Myometrial cell (primary cell): ENCODE data around the gene ASB17. TPM values are rescaled to one million over a fixed set of nuclear protein-coding genes. Genes with fewer than 3 reads are reported as not detected.

Source experiments
- total RNA-seq: library from RNA; depleted of rRNA; stranded (reverse); fragments of >200 nt; gene quantifications from 2 replicates; pipeline ENCODE4 v1.2.3, GENCODE V29; 2015

The ASB17 gene
- total RNA-seq: not detected in 2 replicates

GRCh38 chr1:75932304-75932703 lies at the start of gene ASB17:
ASB17 (minus strand) TSS chr1:75932404; CDS start chr1:75932291, 113 bp downstream.

Other genes starting within 250 kb of the ASB17 start
- 28.8 and 31.5 TPM in 2 replicates for gene ACADM, start 207.7 kb downstream of the ASB17 start, total RNA-seq
- 58.8 and 59.7 TPM in 2 replicates for gene RABGGTB, start 146.1 kb downstream of the ASB17 start, total RNA-seq
- not detected in 2 replicates for gene MSH4, start 135.5 kb downstream of the ASB17 start, total RNA-seq
- 0.58 and 2.8 TPM in 2 replicates for gene ST6GALNAC3, start 142.3 kb upstream of the ASB17 start, total RNA-seq